KMS-11 (cell line): ENCODE measurements around the gene MARCHF5.

Experiments
- H2AFZ ChIP-seq: fragments of 200-600 bp; sonication (generic); 2 replicates; pipeline ENCODE4 v1.6.1; 2016; ENCODE audit warnings: antibody characterized with exemption, mixed run types, low read depth
- H3K27ac ChIP-seq: fragments of 200-600 bp; sonication (generic); 2 replicates; pipeline ENCODE4 v1.6.1; 2016; ENCODE audit warnings: mild to moderate bottlenecking, mixed run types
- H3K27me3 ChIP-seq: fragments of 200-600 bp; sonication (generic); 2 replicates; pipeline ENCODE4 v1.6.1; 2017; ENCODE audit warnings: mild to moderate bottlenecking, low read depth, mixed run types, moderate library complexity; ENCODE audit not compliant: insufficient read depth
- H3K36me3 ChIP-seq: fragments of 200-600 bp; sonication (generic); 2 replicates; pipeline ENCODE4 v1.6.1; 2017; ENCODE audit warnings: mild to moderate bottlenecking, mixed run types; ENCODE audit not compliant: insufficient read depth
- H3K4me1 ChIP-seq: fragments of 200-600 bp; sonication (generic); 2 replicates; pipeline ENCODE4 v1.6.1; 2016; ENCODE audit warnings: mild to moderate bottlenecking, low read depth, mixed run types; ENCODE audit not compliant: poor library complexity, severe bottlenecking
- H3K4me2 ChIP-seq: fragments of 200-600 bp; sonication (generic); 2 replicates; pipeline ENCODE4 v1.7.0; 2016; ENCODE audit warnings: mild to moderate bottlenecking, mixed run types
- H3K4me3 ChIP-seq: fragments of 200-600 bp; sonication (generic); IDR thresholded peaks from 2 replicates; pipeline ENCODE4 v1.6.1; 2017; ENCODE audit warnings: low read depth, low read length, mixed read lengths; ENCODE audit not compliant: insufficient read depth
- H3K79me2 ChIP-seq: fragments of 200-600 bp; sonication (generic); 2 replicates; pipeline ENCODE4 v1.6.1; 2016; ENCODE audit warnings: low read depth, mixed run types; ENCODE audit not compliant: insufficient read depth
- H3K9ac ChIP-seq: fragments of 200-600 bp; sonication (generic); 2 replicates; pipeline ENCODE4 v1.6.1; 2016; ENCODE audit warnings: mild to moderate bottlenecking, mixed run types
- H4K20me1 ChIP-seq: fragments of 200-600 bp; sonication (generic); 2 replicates; pipeline ENCODE4 v1.6.1; 2016; ENCODE audit warnings: mild to moderate bottlenecking, mixed run types; ENCODE audit not compliant: insufficient read depth
- TF ChIP-seq, protein P1 (sequence below): fragments of 200-600 bp; sonication (generic); conservative IDR thresholded peaks from 2 replicates; pipeline ENCODE4 v1.6.1; 2017; ENCODE audit warnings: low read depth, mild to moderate bottlenecking, antibody characterized with exemption, low read length, moderate library complexity, mixed read lengths

MARCHF5 gene

DNA sequence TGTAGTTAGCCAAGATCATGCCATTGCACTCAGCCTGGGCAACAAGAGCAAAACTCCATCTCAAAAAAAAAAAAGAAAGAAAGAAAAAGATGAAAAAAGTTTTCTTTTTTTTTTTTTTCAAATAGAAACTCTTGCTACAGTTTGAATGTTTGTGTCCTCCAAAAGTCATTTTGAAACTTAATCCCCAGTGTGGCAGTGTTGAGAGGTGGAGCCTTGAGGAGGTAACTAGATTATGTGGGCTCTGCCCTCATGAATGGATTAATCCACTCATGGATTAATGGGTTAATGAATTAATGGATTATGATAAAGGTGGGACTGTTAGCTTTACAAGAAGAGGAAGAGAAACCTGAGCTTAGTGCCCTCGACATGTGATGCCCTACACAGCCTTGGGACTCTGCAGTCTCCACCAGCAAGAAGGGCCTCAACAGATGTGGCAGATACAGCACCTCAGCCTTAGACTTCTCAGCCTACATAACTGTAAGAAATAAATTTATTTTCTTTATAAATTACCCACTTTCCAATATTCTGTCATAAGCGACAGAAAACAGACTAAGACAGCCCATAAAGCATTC lies 25.2 kb upstream of the MARCHF5 start:
- Histone ChIP-seq H4K20me1 (no peaks in the 10 kb centered on the region), H3K4me2 (0 out of 2 replicates have a peak overlapping the region, but pooled peaks have one; percentile 6), H3K9ac (no peak overlapping the region), H3K36me3 (no peaks in the 10 kb centered on the region), H3K4me3 (no peak overlapping the region), H3K79me2 (0 out of 2 replicates have a peak, but pooled peaks cover 8% of the 10 kb centered on the region), H3K4me1 (peaks cover 43% of the 10 kb centered on the region), H3K27ac (no peak overlapping the region), H2AFZ (no peak overlapping the region), H3K27me3 (no peaks in the 10 kb centered on the region)
- TF ChIP-seq, protein P1, sequence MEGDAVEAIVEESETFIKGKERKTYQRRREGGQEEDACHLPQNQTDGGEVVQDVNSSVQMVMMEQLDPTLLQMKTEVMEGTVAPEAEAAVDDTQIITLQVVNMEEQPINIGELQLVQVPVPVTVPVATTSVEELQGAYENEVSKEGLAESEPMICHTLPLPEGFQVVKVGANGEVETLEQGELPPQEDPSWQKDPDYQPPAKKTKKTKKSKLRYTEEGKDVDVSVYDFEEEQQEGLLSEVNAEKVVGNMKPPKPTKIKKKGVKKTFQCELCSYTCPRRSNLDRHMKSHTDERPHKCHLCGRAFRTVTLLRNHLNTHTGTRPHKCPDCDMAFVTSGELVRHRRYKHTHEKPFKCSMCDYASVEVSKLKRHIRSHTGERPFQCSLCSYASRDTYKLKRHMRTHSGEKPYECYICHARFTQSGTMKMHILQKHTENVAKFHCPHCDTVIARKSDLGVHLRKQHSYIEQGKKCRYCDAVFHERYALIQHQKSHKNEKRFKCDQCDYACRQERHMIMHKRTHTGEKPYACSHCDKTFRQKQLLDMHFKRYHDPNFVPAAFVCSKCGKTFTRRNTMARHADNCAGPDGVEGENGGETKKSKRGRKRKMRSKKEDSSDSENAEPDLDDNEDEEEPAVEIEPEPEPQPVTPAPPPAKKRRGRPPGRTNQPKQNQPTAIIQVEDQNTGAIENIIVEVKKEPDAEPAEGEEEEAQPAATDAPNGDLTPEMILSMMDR = no peak

DNA sequence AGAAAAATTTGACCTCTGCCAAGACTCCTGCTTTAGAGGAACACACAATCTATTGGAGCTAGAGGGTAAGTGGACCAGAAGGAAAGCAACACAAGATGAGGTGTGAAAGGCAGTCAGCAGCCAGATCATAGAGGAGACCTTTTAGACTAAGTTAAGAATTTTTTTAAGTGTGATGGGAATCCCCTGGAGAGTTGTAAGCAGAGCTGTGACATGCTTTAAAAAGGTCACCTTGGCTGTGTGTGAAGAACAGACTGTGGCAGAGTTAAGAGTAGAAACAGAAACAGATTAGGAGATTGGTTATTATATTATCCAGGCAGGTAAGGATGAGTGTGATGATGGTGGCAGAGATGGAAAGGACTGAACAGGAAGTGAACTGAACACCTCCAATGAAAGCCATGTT lies 23.6 kb upstream of the MARCHF5 start:
- peak overlapping the region; percentile 29 for H3K27ac ChIP-seq
- no peak overlapping the region for H3K4me3 ChIP-seq
- H3K4me1 ChIP-seq = peaks cover 43% of the 10 kb centered on the region
- 0 out of 2 replicates have a peak, but pooled peaks cover 8% of the 10 kb centered on the region for H3K79me2 ChIP-seq
- no peak overlapping the region for H2AFZ ChIP-seq
- H3K36me3 ChIP-seq = no peaks in the 10 kb centered on the region
- H3K9ac ChIP-seq = no peak overlapping the region
- peak overlapping the region; percentile 25; the same call in 1 of the 2 replicates for H3K4me2 ChIP-seq
- TF ChIP-seq, protein P1 = no peak
- H4K20me1 ChIP-seq = no peaks in the 10 kb centered on the region
- no peaks in the 10 kb centered on the region for H3K27me3 ChIP-seq

DNA sequence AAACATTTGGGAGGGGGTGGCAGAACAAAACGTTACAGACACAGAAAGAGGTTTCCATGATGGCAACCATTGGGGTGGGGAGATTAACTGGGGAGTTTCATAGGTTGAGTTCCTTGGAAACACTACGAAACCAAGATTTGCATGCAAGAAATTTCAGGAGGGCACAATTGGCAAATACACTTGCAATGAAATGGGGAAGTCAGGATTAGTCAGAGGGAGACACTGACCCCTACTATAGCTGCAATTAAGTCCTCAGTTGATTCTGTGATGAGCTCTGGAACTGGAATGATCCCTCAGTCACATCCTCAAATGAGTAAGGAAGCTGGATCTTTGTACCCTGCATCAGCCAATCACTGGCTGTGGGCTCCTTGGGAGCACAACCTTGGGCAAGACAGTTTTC lies 22.2 kb upstream of the MARCHF5 start:
- Histone ChIP-seq H4K20me1 (no peaks in the 10 kb centered on the region), H3K36me3 (no peaks in the 10 kb centered on the region), H3K4me2 (no peak overlapping the region), H3K27ac (no peak overlapping the region), H3K9ac (no peak overlapping the region), H3K27me3 (no peaks in the 10 kb centered on the region), H3K79me2 (0 out of 2 replicates have a peak, but pooled peaks cover 8% of the 10 kb centered on the region), H3K4me1 (peaks cover 43% of the 10 kb centered on the region), H2AFZ (no peak overlapping the region), H3K4me3 (no peak overlapping the region)
- TF ChIP-seq, protein P1 = no peak

DNA sequence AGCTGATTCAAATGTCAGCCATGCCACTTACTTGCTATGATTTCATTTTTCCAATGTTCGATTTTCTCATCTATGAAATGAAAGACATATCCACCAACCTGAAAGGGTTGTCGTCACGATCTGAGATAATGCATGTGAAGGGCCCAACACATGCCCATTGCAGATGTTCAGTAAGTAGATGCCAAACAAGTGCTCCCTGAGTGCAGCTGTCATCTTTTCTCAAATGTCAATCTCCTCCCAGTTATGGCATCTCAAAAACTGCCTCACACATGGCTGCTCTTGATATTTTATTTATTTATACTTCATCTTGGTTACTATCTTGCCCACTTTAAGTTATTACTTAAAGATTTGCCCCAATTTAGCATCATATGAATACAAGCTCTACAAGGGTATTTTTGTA lies 16.9 kb upstream of the MARCHF5 start:
- no peaks in the 10 kb centered on the region for H3K27me3 ChIP-seq
- no peak overlapping the region for H3K9ac ChIP-seq
- H3K4me2 ChIP-seq = no peak overlapping the region
- TF ChIP-seq, protein P1 = no peak
- peaks cover 3% of the 10 kb centered on the region for H3K4me1 ChIP-seq
- no peak overlapping the region for H3K27ac ChIP-seq
- H2AFZ ChIP-seq = no peak overlapping the region
- H3K4me3 ChIP-seq = no peak overlapping the region
- H4K20me1 ChIP-seq = no peaks in the 10 kb centered on the region
- peaks cover 8% of the 10 kb centered on the region; the same call in 1 of the 2 replicates for H3K79me2 ChIP-seq
- H3K36me3 ChIP-seq = no peaks in the 10 kb centered on the region
